Measurements from ENCODE around the gene PPP2R2C. TPM values are rescaled to one million over a fixed set of nuclear protein-coding genes. Genes with fewer than 3 reads are reported as not detected.

The PPP2R2C gene
- total RNA-seq, 1 experiment from 2014 or later, result 32.9 TPM

DNA sequence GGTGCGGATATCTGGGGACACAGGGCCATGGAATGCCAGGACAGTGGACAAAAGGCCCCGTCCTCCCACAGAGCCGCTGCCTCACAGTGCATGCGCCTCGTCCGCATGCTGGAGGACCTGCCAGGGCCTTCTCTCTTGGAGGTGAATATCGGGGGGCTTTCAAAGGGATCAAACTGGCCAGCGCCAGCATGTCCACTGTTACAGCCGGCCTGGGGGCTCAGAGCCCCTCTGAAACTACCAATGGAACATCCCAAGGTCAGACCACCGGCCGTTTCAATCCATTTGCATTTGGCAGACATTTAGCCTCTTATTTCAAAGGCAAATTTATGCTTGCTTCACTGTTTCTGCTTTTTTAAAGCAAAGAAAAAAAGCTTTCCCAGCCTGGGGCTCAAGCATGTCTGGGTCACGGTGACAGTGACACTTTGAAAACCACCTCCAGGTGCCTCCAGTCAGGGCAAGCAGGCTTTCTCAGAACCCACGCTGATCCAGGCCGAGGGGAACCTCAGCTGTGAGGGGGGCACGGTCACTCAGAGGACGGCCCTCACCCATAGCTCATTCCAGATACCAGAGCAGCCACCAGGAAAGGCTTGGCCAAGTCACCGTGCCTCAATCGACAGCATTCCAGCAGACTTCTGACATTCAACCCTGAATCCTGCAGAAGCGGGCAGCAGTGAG is 57.2 kb downstream of the PPP2R2C start:
- BruUV-seq (replicated peaks), result no TSS peak
- CTCF ChIA-PET, result no interaction called here
- Histone ChIP-seq H3K9ac (ENCODE audit: low read length) (no peak overlapping the region), H3K9me2 (ENCODE audit: insufficient read depth) (no peaks in the 10 kb centered on the region), H3K4me1 (ENCODE audit: control insufficient read depth in 1 of 2, insufficient read depth in 2 of 2, low read length in 2 of 2) (no peaks in the 10 kb centered on the region), H3K27ac (ENCODE audit: low read depth, low read length) (no peak overlapping the region), H3K4me2 (ENCODE audit: low read length) (no peak overlapping the region), H3K9me3 (ENCODE audit: control insufficient read depth in 1 of 2, insufficient read depth in 1 of 2, low read depth in 1 of 2, low read length in 2 of 2) (no peaks in the 10 kb centered on the region; a peak in 1 of 4 replicates), H3K4me3 (replicated peaks in 1 of 2; ENCODE audit: low read depth in 1 of 2, low read length in 2 of 2) (no peak overlapping the region), H4K20me1 (ENCODE audit: insufficient read depth) (no peaks in the 10 kb centered on the region), H3K36me3 (ENCODE audit: control insufficient read depth in 1 of 2, insufficient read depth in 2 of 2, low read length in 2 of 2) (no peaks in the 10 kb centered on the region), H3K79me2 (ENCODE audit: insufficient read depth, low read length) (no peaks in the 10 kb centered on the region), H2AFZ (ENCODE audit: low read depth, low read length, poor library complexity, severe bottlenecking) (no peak overlapping the region), H3K27me3 (ENCODE audit: insufficient read depth, low read length) (no peaks in the 10 kb centered on the region)
- no peak for DNase-seq (ENCODE audit: low read depth, low spot score)
- ATAC-seq, result no peak
- no peak for TF ChIP-seq EZH2 (IDR thresholded peaks at IDR 0.05)
- no peak for TF ChIP-seq JUND (IDR thresholded peaks at IDR 0.05)
- no peak for TF ChIP-seq TCF7L2 (IDR thresholded peaks at IDR 0.05; ENCODE audit: borderline replicate concordance, extremely low read depth, insufficient read depth, insufficient read length)
- TF ChIP-seq CBX3 (IDR thresholded peaks at IDR 0.05; ENCODE audit: low read depth), result no peak
- TF ChIP-seq POLR2AphosphoS5 (IDR thresholded peaks at IDR 0.05; ENCODE audit: low read depth, low read length), result no peak
- TF ChIP-seq, protein P1, sequence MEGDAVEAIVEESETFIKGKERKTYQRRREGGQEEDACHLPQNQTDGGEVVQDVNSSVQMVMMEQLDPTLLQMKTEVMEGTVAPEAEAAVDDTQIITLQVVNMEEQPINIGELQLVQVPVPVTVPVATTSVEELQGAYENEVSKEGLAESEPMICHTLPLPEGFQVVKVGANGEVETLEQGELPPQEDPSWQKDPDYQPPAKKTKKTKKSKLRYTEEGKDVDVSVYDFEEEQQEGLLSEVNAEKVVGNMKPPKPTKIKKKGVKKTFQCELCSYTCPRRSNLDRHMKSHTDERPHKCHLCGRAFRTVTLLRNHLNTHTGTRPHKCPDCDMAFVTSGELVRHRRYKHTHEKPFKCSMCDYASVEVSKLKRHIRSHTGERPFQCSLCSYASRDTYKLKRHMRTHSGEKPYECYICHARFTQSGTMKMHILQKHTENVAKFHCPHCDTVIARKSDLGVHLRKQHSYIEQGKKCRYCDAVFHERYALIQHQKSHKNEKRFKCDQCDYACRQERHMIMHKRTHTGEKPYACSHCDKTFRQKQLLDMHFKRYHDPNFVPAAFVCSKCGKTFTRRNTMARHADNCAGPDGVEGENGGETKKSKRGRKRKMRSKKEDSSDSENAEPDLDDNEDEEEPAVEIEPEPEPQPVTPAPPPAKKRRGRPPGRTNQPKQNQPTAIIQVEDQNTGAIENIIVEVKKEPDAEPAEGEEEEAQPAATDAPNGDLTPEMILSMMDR (IDR thresholded peaks at IDR 0.05 in 2 of 3, conservative IDR thresholded peaks at IDR 0.05 in 1 of 3; ENCODE audit: borderline replicate concordance in 1 of 3, insufficient read depth in 1 of 3, low read depth in 2 of 3, low read length in 2 of 3), result no peak
- no peak for TF ChIP-seq POLR2A (IDR thresholded peaks at IDR 0.05; ENCODE audit: borderline replicate concordance, extremely low read depth, insufficient read depth, insufficient read length)
- no peak for TF ChIP-seq ZNF274 (IDR thresholded peaks at IDR 0.05; ENCODE audit: low read depth, low read length)
- TF ChIP-seq, protein P2, sequence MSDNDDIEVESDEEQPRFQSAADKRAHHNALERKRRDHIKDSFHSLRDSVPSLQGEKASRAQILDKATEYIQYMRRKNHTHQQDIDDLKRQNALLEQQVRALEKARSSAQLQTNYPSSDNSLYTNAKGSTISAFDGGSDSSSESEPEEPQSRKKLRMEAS (IDR thresholded peaks at IDR 0.05), result no peak
- TF ChIP-seq EGR1 (IDR thresholded peaks at IDR 0.05; ENCODE audit: low read depth), result no peak
- TF ChIP-seq SP1 (IDR thresholded peaks at IDR 0.05; ENCODE audit: low read depth), result no peak
- TF ChIP-seq RAD21 (IDR thresholded peaks at IDR 0.05; ENCODE audit: low read depth), result no peak
- TF ChIP-seq CEBPB (IDR thresholded peaks at IDR 0.05; ENCODE audit: low read depth), result no peak
- TF ChIP-seq, protein P3, sequence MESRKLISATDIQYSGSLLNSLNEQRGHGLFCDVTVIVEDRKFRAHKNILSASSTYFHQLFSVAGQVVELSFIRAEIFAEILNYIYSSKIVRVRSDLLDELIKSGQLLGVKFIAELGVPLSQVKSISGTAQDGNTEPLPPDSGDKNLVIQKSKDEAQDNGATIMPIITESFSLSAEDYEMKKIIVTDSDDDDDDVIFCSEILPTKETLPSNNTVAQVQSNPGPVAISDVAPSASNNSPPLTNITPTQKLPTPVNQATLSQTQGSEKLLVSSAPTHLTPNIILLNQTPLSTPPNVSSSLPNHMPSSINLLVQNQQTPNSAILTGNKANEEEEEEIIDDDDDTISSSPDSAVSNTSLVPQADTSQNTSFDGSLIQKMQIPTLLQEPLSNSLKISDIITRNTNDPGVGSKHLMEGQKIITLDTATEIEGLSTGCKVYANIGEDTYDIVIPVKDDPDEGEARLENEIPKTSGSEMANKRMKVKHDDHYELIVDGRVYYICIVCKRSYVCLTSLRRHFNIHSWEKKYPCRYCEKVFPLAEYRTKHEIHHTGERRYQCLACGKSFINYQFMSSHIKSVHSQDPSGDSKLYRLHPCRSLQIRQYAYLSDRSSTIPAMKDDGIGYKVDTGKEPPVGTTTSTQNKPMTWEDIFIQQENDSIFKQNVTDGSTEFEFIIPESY (IDR thresholded peaks at IDR 0.05; ENCODE audit: extremely low read depth, insufficient replicate concordance, low read length), result no peak
- no peak for TF ChIP-seq ELF1 (IDR thresholded peaks at IDR 0.05; ENCODE audit: borderline replicate concordance, low read depth)
- TF ChIP-seq, protein P4, sequence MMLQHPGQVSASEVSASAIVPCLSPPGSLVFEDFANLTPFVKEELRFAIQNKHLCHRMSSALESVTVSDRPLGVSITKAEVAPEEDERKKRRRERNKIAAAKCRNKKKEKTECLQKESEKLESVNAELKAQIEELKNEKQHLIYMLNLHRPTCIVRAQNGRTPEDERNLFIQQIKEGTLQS (IDR thresholded peaks at IDR 0.05), result no peak
- TF ChIP-seq SIN3A (IDR thresholded peaks at IDR 0.05; ENCODE audit: low read depth), result no peak
- no peak for TF ChIP-seq ZFX (IDR thresholded peaks at IDR 0.05)
- TF ChIP-seq EZH2phosphoT487 (IDR thresholded peaks at IDR 0.05; ENCODE audit: borderline replicate concordance), result no peak
- no peak for TF ChIP-seq FOSL1 (IDR thresholded peaks at IDR 0.05; ENCODE audit: low read depth)
- RAD21 ChIA-PET (ENCODE audit: low non-redundant PET in 1 of 2, low total read pairs in 2 of 2, uncharacterized antibody in 2 of 2, unreplicated experiment in 2 of 2), result no interaction called here
- intact Hi-C loops (cut with micrococcal nuclease), result no loop called here
- POLR2A ChIA-PET, result no interaction called here

All from HCT116 (cell line).